ENCODE data around the gene BCL2A1.

DNA sequence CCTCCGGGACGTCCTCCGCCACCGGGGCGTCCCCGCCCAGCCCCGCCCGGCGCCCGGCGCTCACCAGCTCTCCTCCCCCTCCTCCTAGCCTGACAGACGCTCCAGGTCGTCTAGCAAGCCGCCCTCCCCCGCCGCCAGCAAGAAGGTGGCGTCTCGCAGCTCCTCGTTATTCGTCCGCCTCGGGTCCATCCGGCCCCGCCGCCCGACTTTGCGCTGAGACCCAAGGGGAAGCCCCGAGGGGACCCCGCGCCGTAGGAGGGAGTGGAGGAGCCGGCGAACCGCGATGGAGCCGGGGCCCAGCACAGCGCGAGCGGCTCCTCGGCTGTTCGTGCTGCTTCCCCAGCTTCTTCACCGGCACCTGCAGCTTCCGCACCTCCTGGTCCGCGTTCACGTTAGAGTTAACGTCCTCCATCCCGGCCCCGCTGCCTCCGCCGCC lies 47.9 kb downstream of the BCL2A1 start:
- TF ChIP-seq, protein P1, sequence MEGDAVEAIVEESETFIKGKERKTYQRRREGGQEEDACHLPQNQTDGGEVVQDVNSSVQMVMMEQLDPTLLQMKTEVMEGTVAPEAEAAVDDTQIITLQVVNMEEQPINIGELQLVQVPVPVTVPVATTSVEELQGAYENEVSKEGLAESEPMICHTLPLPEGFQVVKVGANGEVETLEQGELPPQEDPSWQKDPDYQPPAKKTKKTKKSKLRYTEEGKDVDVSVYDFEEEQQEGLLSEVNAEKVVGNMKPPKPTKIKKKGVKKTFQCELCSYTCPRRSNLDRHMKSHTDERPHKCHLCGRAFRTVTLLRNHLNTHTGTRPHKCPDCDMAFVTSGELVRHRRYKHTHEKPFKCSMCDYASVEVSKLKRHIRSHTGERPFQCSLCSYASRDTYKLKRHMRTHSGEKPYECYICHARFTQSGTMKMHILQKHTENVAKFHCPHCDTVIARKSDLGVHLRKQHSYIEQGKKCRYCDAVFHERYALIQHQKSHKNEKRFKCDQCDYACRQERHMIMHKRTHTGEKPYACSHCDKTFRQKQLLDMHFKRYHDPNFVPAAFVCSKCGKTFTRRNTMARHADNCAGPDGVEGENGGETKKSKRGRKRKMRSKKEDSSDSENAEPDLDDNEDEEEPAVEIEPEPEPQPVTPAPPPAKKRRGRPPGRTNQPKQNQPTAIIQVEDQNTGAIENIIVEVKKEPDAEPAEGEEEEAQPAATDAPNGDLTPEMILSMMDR (IDR thresholded peaks at IDR 0.05): no peak
- TF ChIP-seq POLR2AphosphoS5 (IDR thresholded peaks at IDR 0.05; ENCODE audit: insufficient read depth in 1 of 2, low read depth in 1 of 2): no peak

Measured in vagina (tissue), 2 donors.